Neuronal stem cell (in vitro differentiated cells): Measurements from ENCODE around the gene SSH3.
A peak's percentile ranks its signal among the peaks of the same experiment; 100 is the strongest.

Experiments
- DNase-seq: peaks from one replicate; pipeline ENCODE4 v3.0.0-alpha.2; 2013; ENCODE audit warnings: low spot score
- H2AFZ ChIP-seq: one replicate; pipeline ENCODE4 v1.6.1; 2013; ENCODE audit warnings: mild to moderate bottlenecking, low read length, inconsistent platforms
- H2AK5ac ChIP-seq: 2 replicates; pipeline ENCODE4 v1.6.1; 2013; ENCODE audit warnings: low read depth, mild to moderate bottlenecking, inconsistent platforms, low read length, moderate library complexity, mixed read lengths
- H2BK120ac ChIP-seq: 2 replicates; pipeline ENCODE4 v1.6.1; 2013; ENCODE audit warnings: low read depth, mild to moderate bottlenecking, inconsistent platforms, low read length, moderate library complexity, mixed read lengths
- H2BK12ac ChIP-seq: one replicate; pipeline ENCODE4 v1.6.1; 2013; ENCODE audit warnings: low read length, inconsistent platforms
- H2BK15ac ChIP-seq: 2 replicates; pipeline ENCODE4 v1.6.1; 2013; ENCODE audit warnings: mild to moderate bottlenecking, low read length, inconsistent platforms, mixed read lengths
- H2BK5ac ChIP-seq: one replicate; pipeline ENCODE4 v1.6.1; 2013; ENCODE audit warnings: inconsistent platforms, mild to moderate bottlenecking, low read length, moderate library complexity
- H3K14ac ChIP-seq: one replicate; pipeline ENCODE4 v1.6.1; 2013; ENCODE audit warnings: low read length, inconsistent platforms
- H3K18ac ChIP-seq: 2 replicates; pipeline ENCODE4 v1.6.1; 2013; ENCODE audit warnings: low read length, inconsistent platforms
- H3K23ac ChIP-seq: 2 replicates; pipeline ENCODE4 v1.6.1; 2013; ENCODE audit warnings: low read depth, mild to moderate bottlenecking, mixed read lengths, low read length, inconsistent platforms; ENCODE audit not compliant: poor library complexity
- H3K27ac ChIP-seq: replicated peaks from 3 replicates; pipeline ENCODE4 v1.5.1; 2013; ENCODE audit warnings: low read length, inconsistent platforms
- H3K27me3 ChIP-seq, 3 experiments: 2 replicates each; pipeline ENCODE4 v1.6.1; 2013; ENCODE audit warnings: low read length in 3 of 3, mild to moderate bottlenecking in 2 of 3, inconsistent platforms in 1 of 3, low read depth in 1 of 3, mixed read lengths in 1 of 3, moderate library complexity in 1 of 3; ENCODE audit not compliant: control insufficient read depth in 3 of 3, insufficient read depth in 3 of 3
- H3K36me3 ChIP-seq, 2 donors: replicated peaks in 1 of 2; 2 replicates each; pipeline ENCODE4 v1.6.1; 2013; ENCODE audit warnings: low read length in 2 of 2; ENCODE audit not compliant: control insufficient read depth in 2 of 2, insufficient read depth in 2 of 2
- H3K4ac ChIP-seq: 2 replicates; pipeline ENCODE4 v1.6.1; 2013; ENCODE audit warnings: inconsistent platforms, mild to moderate bottlenecking, low read length, moderate library complexity
- H3K4me1 ChIP-seq, 2 donors: 1 replicate in 1 of 2; 2 replicates in 1 of 2; pipeline ENCODE4 v1.6.1; 2013; ENCODE audit warnings: low read length in 2 of 2, low read depth in 1 of 2; ENCODE audit not compliant: control insufficient read depth in 2 of 2, insufficient read depth in 1 of 2
- H3K4me2 ChIP-seq: one replicate; pipeline ENCODE4 v1.6.1; 2013; ENCODE audit warnings: mild to moderate bottlenecking, low read length, inconsistent platforms; ENCODE audit not compliant: insufficient read depth, poor library complexity, severe bottlenecking
- H3K4me3 ChIP-seq, 2 donors: 2 replicates each; pipeline ENCODE4 v1.5.1; 2013; ENCODE audit warnings: low read length in 2 of 2, mild to moderate bottlenecking in 2 of 2, inconsistent platforms in 1 of 2, moderate library complexity in 1 of 2
- H3K79me1 ChIP-seq: one replicate; pipeline ENCODE4 v1.6.1; 2013; ENCODE audit warnings: low read depth, mild to moderate bottlenecking, inconsistent platforms, low read length, moderate library complexity
- H3K9ac ChIP-seq: one replicate; pipeline ENCODE4 v1.6.1; 2013; ENCODE audit warnings: mild to moderate bottlenecking, low read depth, low read length, inconsistent platforms; ENCODE audit not compliant: poor library complexity
- H3K9me3 ChIP-seq, 2 donors: replicated peaks in 1 of 2; 2 replicates each; pipeline versions ENCODE3 to v1.6.1; 2013; ENCODE audit warnings: low read length in 2 of 2, mild to moderate bottlenecking in 2 of 2, inconsistent platforms in 1 of 2, low read depth in 1 of 2, mixed read lengths in 1 of 2, moderate library complexity in 1 of 2; ENCODE audit not compliant: control insufficient read depth in 2 of 2, insufficient read depth in 1 of 2
- H4K8ac ChIP-seq: one replicate; pipeline ENCODE4 v1.6.1; 2013; ENCODE audit warnings: low read depth, mild to moderate bottlenecking, inconsistent platforms, low read length, moderate library complexity
- H4K91ac ChIP-seq: one replicate; pipeline ENCODE4 v1.6.1; 2013; ENCODE audit warnings: low read length, low read depth, mild to moderate bottlenecking, inconsistent platforms; ENCODE audit not compliant: poor library complexity
- WGBS, 2 donors: extraction: QIAGEN DNeasy Blood & Tissue Kit; methylation state at CpG; one replicate each; pipeline ENCODE4 v1.1.7; 2013; ENCODE audit warnings: missing lambda C conversion rate in 2 of 2, mixed read lengths in 1 of 2; ENCODE audit not compliant: insufficient read length in 2 of 2, insufficient replicate concordance in 1 of 2; ENCODE audit errors: extremely low coverage in 2 of 2; 5-methylcytosine and 5-hydroxymethylcytosine counted together

The SSH3 gene

DNA sequence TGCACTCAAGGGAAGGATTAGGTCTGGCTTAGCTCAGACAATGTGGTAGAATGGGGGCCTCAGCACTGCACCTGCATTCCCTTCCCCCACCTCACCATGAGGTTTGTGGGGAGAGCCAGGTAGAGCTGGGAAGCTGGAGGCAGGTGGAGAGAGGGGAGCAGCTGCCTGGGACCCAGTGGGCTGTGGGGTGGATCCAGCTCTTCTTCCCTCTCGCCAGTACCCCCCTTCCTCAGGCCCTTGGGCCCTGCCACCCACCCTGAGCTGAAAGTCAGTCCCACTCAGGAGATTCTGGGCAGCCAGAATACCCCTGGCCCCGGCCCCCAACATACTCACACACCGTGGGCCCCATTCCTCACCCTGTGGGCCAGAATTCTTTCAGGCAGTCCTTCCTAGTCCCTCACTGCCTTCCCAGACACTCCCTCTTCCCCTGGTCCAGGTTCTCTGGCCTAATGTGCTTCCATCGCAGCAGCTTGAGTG, 53.1 kb downstream of the SSH3 start:
- H4K91ac ChIP-seq, result no peak overlapping the region
- no peak overlapping the region for H3K18ac ChIP-seq
- peaks cover 22 to 25% of the 10 kb centered on the region in 2 donors for H3K4me1 ChIP-seq
- no peaks in the 10 kb centered on the region for H3K36me3 ChIP-seq
- H3K14ac ChIP-seq, result no peak overlapping the region
- no peak overlapping the region for H2BK5ac ChIP-seq
- H4K8ac ChIP-seq, result no peak overlapping the region
- no peak overlapping the region for H3K4me2 ChIP-seq
- H3K4ac ChIP-seq, result no peak overlapping the region
- H3K9ac ChIP-seq, result no peak overlapping the region
- H2BK120ac ChIP-seq, result peak overlapping the region; percentile 2
- no peaks in the 10 kb centered on the region for H3K27me3 ChIP-seq
- peak overlapping the region; percentile 2 for H2BK15ac ChIP-seq
- no peak overlapping the region for H3K27ac ChIP-seq
- H3K79me1 ChIP-seq, result peaks cover 1% of the 10 kb centered on the region
- H3K23ac ChIP-seq, result no peak overlapping the region
- H2AK5ac ChIP-seq, result peak overlapping the region; percentile 91
- DNase-seq, result no peak
- H3K4me3 ChIP-seq, result no peak overlapping the region
- no peaks in the 10 kb centered on the region for H3K9me3 ChIP-seq
- H2BK12ac ChIP-seq, result peak overlapping the region; percentile 0
- WGBS, 2 donors, result no CpG with 5 or more reads among the region's 4 CpGs
- H2AFZ ChIP-seq, result peak overlapping the region; percentile 15

DNA sequence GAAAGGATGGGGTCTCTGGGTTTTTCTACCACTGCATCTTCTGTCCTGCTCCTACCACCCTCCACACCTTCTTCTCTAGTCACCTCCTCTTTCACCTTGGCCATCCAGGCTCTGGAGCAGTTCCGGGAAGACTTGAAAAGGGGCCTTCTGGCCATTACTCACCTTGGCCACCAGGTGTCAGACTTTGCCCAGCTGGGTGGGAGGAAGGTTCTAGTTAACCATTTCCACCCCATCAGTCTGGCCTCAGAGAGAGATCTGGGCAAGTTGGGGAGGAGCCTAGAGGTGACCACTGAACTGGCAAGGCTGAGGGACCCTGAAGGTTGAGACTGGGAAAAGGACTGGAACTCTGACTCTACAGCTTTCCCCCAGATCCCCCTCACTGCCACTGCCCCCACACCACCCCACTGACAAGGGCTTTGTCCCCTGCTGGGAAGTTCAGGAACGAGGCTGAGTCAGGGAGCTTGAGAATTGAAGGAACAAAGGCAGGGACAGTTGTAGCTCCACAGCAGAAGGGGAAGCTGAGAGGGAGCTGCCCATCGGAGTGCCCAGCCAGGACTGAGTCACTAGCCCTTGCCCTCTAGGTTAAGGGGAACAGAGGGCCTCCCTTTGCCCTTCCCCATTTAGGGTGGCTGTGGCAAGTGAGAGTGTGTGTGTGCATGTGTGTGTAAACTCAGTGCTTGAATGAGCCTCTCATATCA, 53.7 kb downstream of the SSH3 start:
- no peak overlapping the region for H3K4ac ChIP-seq
- no peaks in the 10 kb centered on the region for H3K9me3 ChIP-seq
- H3K4me3 ChIP-seq, result no peak overlapping the region
- peak overlapping the region; percentile 0 for H2BK12ac ChIP-seq
- peaks cover 1% of the 10 kb centered on the region for H3K79me1 ChIP-seq
- no peaks in the 10 kb centered on the region for H3K27me3 ChIP-seq
- H3K9ac ChIP-seq, result peak overlapping the region; percentile 56
- H3K23ac ChIP-seq, result no peak overlapping the region
- H4K91ac ChIP-seq, result no peak overlapping the region
- peaks cover 22 to 23% of the 10 kb centered on the region in 2 donors for H3K4me1 ChIP-seq
- H2AK5ac ChIP-seq, result no peak overlapping the region
- H3K36me3 ChIP-seq, result no peaks in the 10 kb centered on the region
- no peak overlapping the region for H3K4me2 ChIP-seq
- H3K14ac ChIP-seq, result no peak overlapping the region
- peak; percentile 77 for DNase-seq
- H3K18ac ChIP-seq, result peak overlapping the region; percentile 40
- H2BK120ac ChIP-seq, result no peak overlapping the region
- no peak overlapping the region for H2BK5ac ChIP-seq
- peak overlapping the region; percentile 79 for H2AFZ ChIP-seq
- no CpG with 5 or more reads among the region's 3 CpGs for WGBS, 2 donors
- H3K27ac ChIP-seq, result no peak overlapping the region
- H2BK15ac ChIP-seq, result no peak overlapping the region
- H4K8ac ChIP-seq, result peak overlapping the region; percentile 54

DNA sequence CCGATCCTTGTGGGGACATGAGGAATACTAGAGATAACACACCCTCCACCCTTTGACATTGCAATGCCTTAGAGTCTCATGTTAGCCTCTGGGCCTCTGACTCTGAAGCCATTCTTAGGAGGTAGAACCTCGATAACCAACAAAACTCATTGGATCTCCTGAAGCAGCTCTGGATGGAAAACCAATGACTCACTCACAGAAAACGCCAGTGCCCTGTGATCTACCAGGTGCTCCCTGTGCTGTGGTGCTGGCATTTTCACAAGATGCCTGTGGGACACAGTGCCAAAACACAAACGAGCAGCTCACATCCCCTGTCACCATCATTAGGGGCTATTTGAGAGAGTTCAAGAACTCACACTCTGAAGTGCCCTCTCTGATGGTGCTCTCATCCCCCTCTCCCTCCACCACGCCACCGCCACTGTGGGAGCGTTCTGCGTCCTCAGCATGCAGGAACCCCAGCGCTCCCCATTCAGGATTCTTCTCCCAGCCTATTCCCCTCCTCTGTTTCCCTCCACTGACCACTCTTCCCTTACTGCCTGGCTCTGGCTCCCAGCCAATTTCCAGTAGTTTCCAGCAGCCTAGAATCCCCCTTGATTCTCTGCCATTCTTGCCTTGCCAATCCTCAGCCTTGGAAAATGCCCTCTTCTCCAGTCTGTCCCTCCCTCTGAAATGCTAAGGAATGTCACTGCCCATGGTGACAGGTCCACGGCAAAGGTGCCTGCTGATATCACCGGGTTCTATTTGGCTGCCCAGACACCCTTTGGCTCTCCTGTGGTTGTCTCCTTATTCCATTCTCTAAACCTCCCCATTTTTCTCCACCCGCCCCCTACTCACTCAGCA, 54.7 kb downstream of the SSH3 start:
- no peak overlapping the region for H3K9ac ChIP-seq
- H3K14ac ChIP-seq, result no peak overlapping the region
- peaks cover 19% of the 10 kb centered on the region in 2 donors for H3K4me1 ChIP-seq
- H3K79me1 ChIP-seq, result no peaks in the 10 kb centered on the region
- H2AK5ac ChIP-seq, result no peak overlapping the region
- H2BK15ac ChIP-seq, result no peak overlapping the region
- no peak overlapping the region for H2BK12ac ChIP-seq
- H3K4me2 ChIP-seq, result no peak overlapping the region
- no peak overlapping the region for H3K4me3 ChIP-seq
- H2AFZ ChIP-seq, result no peak overlapping the region
- H4K8ac ChIP-seq, result no peak overlapping the region
- H3K27me3 ChIP-seq, result no peaks in the 10 kb centered on the region
- no peak overlapping the region for H4K91ac ChIP-seq
- H2BK5ac ChIP-seq, result no peak overlapping the region
- WGBS, 2 donors, result 100% methylated on average over 1 of the region's 12 CpGs; no CpG with 5 or more reads in 1 of the 2 donors
- no peaks in the 10 kb centered on the region for H3K9me3 ChIP-seq
- no peak overlapping the region for H2BK120ac ChIP-seq
- H3K27ac ChIP-seq, result no peak overlapping the region
- no peaks in the 10 kb centered on the region for H3K36me3 ChIP-seq
- no peak overlapping the region for H3K18ac ChIP-seq
- no peak overlapping the region for H3K23ac ChIP-seq
- no peak for DNase-seq
- H3K4ac ChIP-seq, result no peak overlapping the region
